H1 (cell line): ENCODE measurements around the gene DPPA4. TPM values are rescaled to one million over a fixed set of nuclear protein-coding genes. Genes with fewer than 3 reads are reported as not detected.

ENCODE experiments used
- JUND ChIP-seq: IDR thresholded peaks from 2 replicates; pipeline ENCODE4 v1.6.1; 2011; ENCODE audit warnings: mild to moderate bottlenecking, improper control_type of control experiment, low read length
- polyA plus RNA-seq, 7 experiments: library from polyadenylated mRNA; depleted of rRNA in 3 of 7; stranded (reverse) in 5 of 7; unstranded in 2 of 7; fragments of >200 nt in 5 of 7; fragments of 200-250 nt in 2 of 7; gene quantifications; 1 replicate in 5 of 7; 2 replicates in 1 of 7; 4 replicates in 1 of 7; pipeline versions ENCODE4 v1.2.1 to v1.2.3, GENCODE V29; 2011 to 2013; ENCODE audit warnings: missing spikeins in 2 of 7, mixed read lengths in 2 of 7
- total RNA-seq: library from RNA; stranded (reverse); fragmentation: NEBNext Ultra II Directional; extraction: Animal tissue kit (Norgen Biotek cat#: 25700); gene quantifications from 2 replicates; pipeline ENCODE4 v1.2.1, GENCODE V29; 2021
- TF ChIP-seq, protein P1 (sequence below): IDR thresholded peaks from 2 replicates; pipeline ENCODE4 v1.6.1; 2011; ENCODE audit warnings: low read length, improper control_type of control experiment

The DPPA4 gene
- total and polyA plus RNA-seq, 2 of the 8 experiments (the other 6 are each of a cell fraction or from before 2014, with no cell fraction given): 424 to 772 TPM

DNA sequence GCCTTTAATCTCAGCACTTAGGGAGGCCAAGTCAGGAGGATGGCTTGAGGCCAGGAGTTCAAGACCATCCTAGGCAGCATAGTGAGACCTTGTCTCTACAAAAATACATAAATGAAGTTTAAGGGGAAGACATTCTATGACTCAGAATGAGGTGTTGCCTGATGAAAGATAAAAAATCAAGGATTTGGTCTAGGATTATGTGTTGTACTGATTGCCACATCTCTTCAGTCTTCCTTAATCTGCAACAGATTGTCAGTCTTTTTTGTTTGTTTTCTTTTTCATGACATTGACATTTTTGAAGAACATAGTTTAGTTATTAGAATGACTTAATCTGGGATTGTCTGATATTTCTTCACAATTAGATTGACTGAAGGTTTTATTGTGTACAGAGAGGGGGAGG, 26.3 kb upstream of the DPPA4 start (continued):
- TF ChIP-seq, protein P1, sequence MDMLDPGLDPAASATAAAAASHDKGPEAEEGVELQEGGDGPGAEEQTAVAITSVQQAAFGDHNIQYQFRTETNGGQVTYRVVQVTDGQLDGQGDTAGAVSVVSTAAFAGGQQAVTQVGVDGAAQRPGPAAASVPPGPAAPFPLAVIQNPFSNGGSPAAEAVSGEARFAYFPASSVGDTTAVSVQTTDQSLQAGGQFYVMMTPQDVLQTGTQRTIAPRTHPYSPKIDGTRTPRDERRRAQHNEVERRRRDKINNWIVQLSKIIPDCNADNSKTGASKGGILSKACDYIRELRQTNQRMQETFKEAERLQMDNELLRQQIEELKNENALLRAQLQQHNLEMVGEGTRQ: no peak
- TF ChIP-seq JUND: no peak
